ENCODE results near the gene LTBP4.

- TF ChIP-seq CTCF (IDR thresholded peaks at IDR 0.05; ENCODE audit: borderline replicate concordance, extremely low read depth, low read length, poor library complexity, severe bottlenecking) (no peak), EZH2 (IDR thresholded peaks at IDR 0.05; ENCODE audit: borderline replicate concordance, low read depth, low read length, severe bottlenecking) (no peak)
These were observed 24.4 kb downstream of the LTBP4 start for GRCh38 chr19:40625406-40626120.
